ENCODE results near the gene AK1.

The AK1 gene

DNA sequence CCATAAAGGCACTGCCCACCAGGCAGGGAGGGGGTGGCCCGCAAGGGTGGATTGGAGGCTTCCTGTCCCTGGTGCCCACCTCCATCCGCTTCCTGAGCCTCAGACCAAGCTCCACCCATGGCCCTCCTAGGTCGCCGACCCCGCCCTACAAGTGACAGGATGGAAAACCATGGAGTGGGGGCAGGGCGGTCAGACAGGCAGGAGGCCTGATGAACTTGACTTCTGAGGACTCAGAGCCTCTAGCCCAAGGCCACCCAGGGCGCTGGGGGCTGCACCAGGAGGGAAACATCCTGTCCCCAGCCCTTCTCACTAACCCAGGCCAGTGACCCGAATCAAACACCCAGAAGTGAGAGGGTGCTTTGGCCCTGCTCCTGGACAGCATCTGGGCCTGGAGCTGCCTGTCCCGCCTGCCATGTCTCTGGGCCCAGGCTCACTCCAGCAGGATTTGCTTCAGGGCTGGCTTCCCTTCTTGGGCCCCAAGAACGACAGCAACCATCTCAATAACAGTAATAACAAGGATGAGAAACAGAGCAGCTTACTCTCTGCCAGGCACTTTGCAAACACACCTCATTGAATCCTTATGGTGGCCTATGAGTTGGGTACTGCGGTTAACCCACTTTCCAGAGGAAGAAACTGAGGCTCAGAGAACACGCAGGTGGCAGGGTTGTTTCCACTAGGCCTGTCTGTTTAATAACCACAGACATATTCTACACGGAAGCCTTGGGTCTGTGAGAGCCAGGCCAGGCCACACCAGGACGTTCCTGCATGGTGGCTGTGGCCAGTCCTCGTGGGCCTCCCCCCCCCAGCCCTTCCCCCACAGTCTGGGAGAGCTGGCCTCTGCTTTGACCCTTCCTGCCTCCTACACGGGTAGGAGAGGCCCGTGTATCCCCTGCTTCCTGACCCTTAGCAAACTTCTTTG lies 26.3 kb upstream of the AK1 start:
- H3K4me3 ChIP-seq (ENCODE audit: low read depth, low read length) = peak overlapping the region; percentile 55
- DNase-seq (ENCODE audit: low read depth) = peak; percentile 76
- no peak for TF ChIP-seq CTCF (IDR thresholded peaks at IDR 0.05; ENCODE audit: low read depth, low read length, missing control alignments)

DNA sequence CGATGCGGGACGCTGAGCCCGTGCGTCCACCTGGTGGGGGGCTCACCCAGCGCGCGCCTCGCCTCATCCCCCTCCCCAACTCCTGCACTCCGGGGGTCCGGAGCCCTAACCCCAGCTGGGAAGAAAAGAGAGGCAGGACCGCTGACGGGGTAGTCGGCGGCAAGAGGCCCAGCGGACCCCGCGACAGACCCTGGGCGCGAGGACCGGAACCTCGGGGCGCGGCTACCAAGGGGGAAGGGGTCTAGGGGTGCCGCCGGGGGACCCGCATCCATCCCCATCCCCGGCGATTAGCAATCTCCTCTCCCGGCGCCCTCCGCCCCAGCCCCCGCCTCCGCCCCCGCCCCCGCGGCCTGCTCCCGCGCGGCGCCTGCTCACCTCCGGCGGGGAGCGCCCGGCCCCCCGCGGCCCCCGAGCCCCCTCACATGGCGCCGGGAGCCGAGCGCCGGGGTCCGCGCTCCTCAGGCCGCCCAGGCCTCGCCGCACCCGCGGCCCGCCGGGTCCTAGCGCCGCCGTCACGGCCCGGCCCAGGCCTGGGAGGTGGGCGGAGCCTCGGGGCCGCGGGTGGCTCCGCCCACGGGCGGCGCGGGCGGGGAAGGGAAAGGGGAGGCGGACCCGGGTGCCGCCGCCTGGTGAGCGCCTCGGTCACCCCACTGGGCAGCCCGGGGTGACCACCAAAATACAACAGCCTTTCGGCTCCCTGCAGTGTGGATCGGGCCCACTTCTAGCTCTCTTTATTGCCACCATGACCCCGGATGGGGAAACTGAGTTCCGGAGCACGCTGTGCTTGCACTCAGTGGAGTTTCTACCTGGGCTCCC lies 21.9 kb upstream of the AK1 start, which contains the start of gene ST6GALNAC6:
ST6GALNAC6 (minus strand) TSS at position 476 of the 816 bp plus-strand sequence. CDS start 1,622 bp downstream, outside the sequence.
- DNase-seq (ENCODE audit: low read depth) = no peak
- no peak for TF ChIP-seq CTCF (IDR thresholded peaks at IDR 0.05; ENCODE audit: low read depth, low read length, missing control alignments)
- H3K4me3 ChIP-seq (ENCODE audit: low read depth, low read length) = peak within 1 kb of the TSS; percentile 88

GRCh38 chr9:127898433-127899127 lies 21.1 kb upstream of the AK1 start:
- TF ChIP-seq CTCF (IDR thresholded peaks at IDR 0.05; ENCODE audit: low read depth, low read length, missing control alignments) = no peak
- peak overlapping the region; percentile 88 for H3K4me3 ChIP-seq (ENCODE audit: low read depth, low read length)
- no peak for DNase-seq (ENCODE audit: low read depth)

DNA sequence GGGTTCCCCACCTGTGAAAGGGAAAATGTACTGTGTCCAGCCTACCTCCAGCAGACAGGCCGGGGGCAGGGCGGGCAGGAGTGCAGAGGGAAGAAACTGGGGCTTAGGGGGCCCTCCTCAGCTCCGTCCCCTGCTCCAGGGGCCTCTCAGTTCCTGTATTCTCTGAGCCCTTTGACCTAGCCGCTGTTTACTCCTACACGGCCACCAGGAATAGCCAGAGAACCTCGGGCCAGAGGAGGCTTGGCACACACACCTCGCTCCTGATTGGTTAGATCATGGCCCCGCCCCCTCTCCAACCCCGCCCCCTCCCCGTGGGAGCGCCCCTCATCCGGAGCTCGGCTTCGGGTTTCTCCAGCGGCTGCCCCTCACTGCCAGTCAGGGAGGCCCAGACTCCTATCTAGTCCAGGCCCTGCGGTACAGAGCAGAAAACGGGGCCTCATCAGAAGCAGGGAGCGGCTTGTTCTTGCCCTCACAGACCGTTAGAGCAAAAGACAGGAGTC lies 19.8 kb upstream of the AK1 start:
- H3K4me3 ChIP-seq (ENCODE audit: low read depth, low read length) = no peak overlapping the region
- TF ChIP-seq CTCF (IDR thresholded peaks at IDR 0.05; ENCODE audit: low read depth, low read length, missing control alignments) = no peak
- no peak for DNase-seq (ENCODE audit: low read depth)

GRCh38 chr9:127896395-127897192 lies 19.1 kb upstream of the AK1 start:
- no peak for TF ChIP-seq CTCF (IDR thresholded peaks at IDR 0.05; ENCODE audit: low read depth, low read length, missing control alignments)
- no peak overlapping the region for H3K4me3 ChIP-seq (ENCODE audit: low read depth, low read length)
- DNase-seq (ENCODE audit: low read depth) = no peak

- no peak for TF ChIP-seq CTCF (IDR thresholded peaks at IDR 0.05; ENCODE audit: low read depth, low read length, missing control alignments)
- no peak overlapping the region for H3K4me3 ChIP-seq (ENCODE audit: low read depth, low read length)
- DNase-seq (ENCODE audit: low read depth) = no peak
Observed at GRCh38 chr9:127895811-127896210, 18.3 kb upstream of the AK1 start.
